H54 (cell line): Measurements from ENCODE around the gene COPZ1.
"Not testable (repeated sequence)": the region's sequence is repeated elsewhere in the genome, so short reads cannot be mapped to it uniquely, and the experiment has no call there.

ENCODE experiments used
- DNase-seq: peaks from one replicate; pipeline ENCODE4 v3.0.0; 2011; ENCODE audit warnings: low spot score, mixed read lengths; ENCODE audit not compliant: insufficient read length
- FAIRE-seq: peaks from 3 replicates; lab custom pipeline; 2011; peaks lifted over from hg19 to GRCh38; lab: Jason Lieb, UNC
- POLR2A ChIP-seq: IDR thresholded peaks from 2 replicates; pipeline ENCODE4 v1.6.1; 2011; ENCODE audit warnings: low read depth, mild to moderate bottlenecking, low read length

COPZ1 gene

GRCh38 chr12:54300732-54301427 is 24.1 kb upstream of the COPZ1 start, which contains the start of gene NFE2:
NFE2 (minus strand) TSS chr12:54301015; CDS start chr12:54295248, 5,767 bp downstream.
- peak; percentile 49 for DNase-seq
- no peak for FAIRE-seq
- TF ChIP-seq POLR2A: no peak

- DNase-seq (no peak), FAIRE-seq (no peak)
- no peak for TF ChIP-seq POLR2A
These were observed 23.4 kb upstream of the COPZ1 start for GRCh38 chr12:54301428-54302048.

GRCh38 chr12:54303640-54304039 is 21.3 kb upstream of the COPZ1 start:
- no peak for TF ChIP-seq POLR2A
- FAIRE-seq (no peak), DNase-seq (no peak)

- FAIRE-seq (peak; percentile 23), DNase-seq (peak; percentile 59)
- TF ChIP-seq POLR2A: no peak
These were observed 20.6 kb upstream of the COPZ1 start for GRCh38 chr12:54304187-54304810.

- FAIRE-seq (peak; percentile 89), DNase-seq (peak; percentile 81)
- no peak for TF ChIP-seq POLR2A
These were observed 17.8 kb upstream of the COPZ1 start for GRCh38 chr12:54306925-54307741.

GRCh38 chr12:54311051-54311450 is 13.9 kb upstream of the COPZ1 start:
- TF ChIP-seq POLR2A: no peak
- DNase-seq: no peak
- FAIRE-seq: no peak

- DNase-seq, FAIRE-seq: not testable (repeated sequence)
These were observed 12.6 kb upstream of the COPZ1 start for GRCh38 chr12:54312309-54312708.

GRCh38 chr12:54321363-54321762 is 3.6 kb upstream of the COPZ1 start:
- FAIRE-seq: no peak
- no peak for DNase-seq
- no peak for TF ChIP-seq POLR2A

- not testable (repeated sequence) for DNase-seq, FAIRE-seq
These were observed 645 bp downstream of the COPZ1 start for GRCh38 chr12:54325442-54326109.

- DNase-seq: no peak
- no peak for FAIRE-seq
- no peak for TF ChIP-seq POLR2A
These were observed 3.8 kb downstream of the COPZ1 start for GRCh38 chr12:54328595-54329337.

- FAIRE-seq: no peak
- no peak for TF ChIP-seq POLR2A
- DNase-seq: no peak
These were observed 4.8 kb downstream of the COPZ1 start for GRCh38 chr12:54329759-54330158.

- FAIRE-seq: no peak
- TF ChIP-seq POLR2A: no peak
- DNase-seq: no peak
These were observed 5.5 kb downstream of the COPZ1 start for GRCh38 chr12:54330442-54330841.

- TF ChIP-seq POLR2A: no peak
- no peak for DNase-seq
- FAIRE-seq: no peak
These were observed 6.5 kb downstream of the COPZ1 start for GRCh38 chr12:54331461-54331860.
